ENCODE results near the gene SLC5A6. TPM values are rescaled to one million over a fixed set of nuclear protein-coding genes. Genes with fewer than 3 reads are reported as not detected.

Gene SLC5A6
- total RNA-seq, 1 donor from 2014 or later: 36.2 TPM

DNA sequence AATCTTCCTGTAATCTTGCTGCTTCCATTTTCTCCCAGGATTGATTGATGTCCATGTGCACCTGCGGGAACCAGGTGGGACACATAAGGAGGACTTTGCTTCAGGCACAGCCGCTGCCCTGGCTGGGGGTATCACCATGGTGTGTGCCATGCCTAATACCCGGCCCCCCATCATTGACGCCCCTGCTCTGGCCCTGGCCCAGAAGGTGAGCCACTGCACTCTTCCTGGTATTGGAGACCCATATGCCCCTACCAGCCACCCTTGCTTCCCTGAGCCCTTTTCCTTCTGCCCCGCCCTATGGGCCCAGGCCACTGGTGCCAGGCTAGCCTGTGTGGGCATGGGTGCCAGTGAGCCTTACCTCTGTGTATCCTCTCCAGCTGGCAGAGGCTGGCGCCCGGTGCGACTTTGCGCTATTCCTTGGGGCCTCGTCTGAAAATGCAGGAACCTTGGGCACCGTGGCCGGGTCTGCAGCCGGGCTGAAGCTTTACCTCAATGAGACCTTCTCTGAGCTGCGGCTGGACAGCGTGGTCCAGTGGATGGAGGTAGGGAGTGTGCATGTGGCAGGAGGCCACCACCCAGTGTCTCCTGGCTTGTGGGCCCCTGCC is 25.4 kb upstream of the SLC5A6 start:
- no peak for DNase-seq (ENCODE audit: low read depth)

DNA sequence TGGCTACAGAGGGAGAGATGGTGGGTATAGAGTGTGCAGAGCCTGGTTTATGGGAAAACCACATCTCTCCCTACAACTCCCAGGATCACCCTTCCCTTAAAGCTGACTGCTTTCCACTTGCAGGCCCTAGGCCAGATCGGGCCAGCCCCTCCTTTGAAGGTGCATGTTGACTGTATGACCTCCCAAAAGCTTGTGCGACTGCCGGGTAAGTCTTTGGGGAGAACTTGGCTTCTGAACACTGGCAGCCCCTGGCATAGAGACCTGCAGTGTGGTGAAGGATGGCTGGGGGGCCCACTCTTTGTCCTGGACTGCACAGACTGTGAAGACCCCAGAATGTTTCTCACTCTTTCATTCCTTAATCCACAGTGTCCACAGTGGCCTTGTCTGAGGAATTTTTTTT is 24.6 kb upstream of the SLC5A6 start:
- DNase-seq (ENCODE audit: low read depth): no peak

GRCh38 chr2:27236136-27236535 is 24.1 kb upstream of the SLC5A6 start:
- no peak for DNase-seq (ENCODE audit: low read depth)

GRCh38 chr2:27233341-27233740 is 21.3 kb upstream of the SLC5A6 start:
- no peak for DNase-seq (ENCODE audit: low read depth)

DNA sequence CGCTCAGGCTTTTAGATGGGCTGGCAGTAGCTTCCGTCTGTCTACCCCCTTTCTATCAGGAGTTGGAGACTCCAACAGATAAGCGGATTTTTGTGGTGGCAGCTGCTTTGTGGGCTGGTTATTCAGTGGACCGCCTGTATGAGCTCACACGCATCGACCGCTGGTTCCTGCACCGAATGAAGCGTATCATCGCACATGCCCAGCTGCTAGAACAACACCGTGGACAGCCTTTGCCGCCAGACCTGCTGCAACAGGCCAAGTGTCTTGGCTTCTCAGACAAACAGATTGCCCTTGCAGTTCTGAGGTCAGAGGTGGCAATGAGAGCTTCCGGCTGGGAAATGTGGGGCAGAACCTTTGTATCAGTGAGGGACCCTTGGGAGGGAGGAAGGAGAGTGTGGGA is 19.9 kb upstream of the SLC5A6 start:
- DNase-seq (ENCODE audit: low read depth): peak; percentile 20

DNA sequence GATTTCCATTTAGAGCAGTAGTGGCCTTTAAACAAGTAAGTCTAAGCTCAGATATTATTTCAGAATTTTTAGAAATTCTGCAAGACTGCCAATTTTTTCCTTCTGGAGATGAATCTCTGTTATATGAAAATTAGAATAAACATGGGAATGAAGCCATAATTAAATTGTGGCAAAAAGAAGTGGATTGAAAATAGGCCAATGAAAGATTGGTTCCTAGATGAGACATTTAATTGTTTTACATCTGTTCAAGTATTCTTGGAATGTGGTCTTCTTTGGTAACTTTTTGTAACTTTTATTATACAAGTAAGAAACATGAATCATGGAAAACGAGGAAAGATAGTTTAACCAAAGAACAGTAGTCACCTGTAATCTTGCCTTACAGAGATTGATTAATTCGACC is 15.4 kb upstream of the SLC5A6 start:
- no peak for DNase-seq (ENCODE audit: low read depth)

DNA sequence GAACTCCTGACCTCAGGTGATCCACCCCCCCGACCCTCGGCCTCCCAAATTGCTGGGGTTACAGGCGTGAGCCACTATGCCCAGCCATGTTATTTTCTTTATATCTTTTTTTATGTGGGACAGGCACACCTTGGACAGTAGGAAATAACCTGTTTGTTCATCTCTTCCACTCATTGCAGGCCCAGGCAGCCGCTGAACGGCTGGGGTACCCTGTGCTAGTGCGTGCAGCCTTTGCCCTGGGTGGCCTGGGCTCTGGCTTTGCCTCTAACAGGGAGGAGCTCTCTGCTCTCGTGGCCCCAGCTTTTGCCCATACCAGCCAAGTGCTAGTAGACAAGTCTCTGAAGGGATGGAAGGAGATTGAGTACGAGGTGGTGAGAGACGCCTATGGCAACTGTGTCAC is 13.5 kb upstream of the SLC5A6 start:
- DNase-seq (ENCODE audit: low read depth): no peak

GRCh38 chr2:27223416-27223815 is 11.3 kb upstream of the SLC5A6 start:
- no peak for DNase-seq (ENCODE audit: low read depth)

- DNase-seq (ENCODE audit: low read depth): no peak
These were observed 10.3 kb upstream of the SLC5A6 start for GRCh38 chr2:27222407-27222806.

GRCh38 chr2:27221166-27221565 is 9.1 kb upstream of the SLC5A6 start:
- DNase-seq (ENCODE audit: low read depth): no peak

GRCh38 chr2:27220091-27220490 is 8.0 kb upstream of the SLC5A6 start:
- DNase-seq (ENCODE audit: low read depth): no peak

GRCh38 chr2:27219091-27219490 is 7.0 kb upstream of the SLC5A6 start:
- DNase-seq (ENCODE audit: low read depth): no peak

GRCh38 chr2:27218614-27219013 is 6.5 kb upstream of the SLC5A6 start:
- DNase-seq (ENCODE audit: low read depth): no peak

DNA sequence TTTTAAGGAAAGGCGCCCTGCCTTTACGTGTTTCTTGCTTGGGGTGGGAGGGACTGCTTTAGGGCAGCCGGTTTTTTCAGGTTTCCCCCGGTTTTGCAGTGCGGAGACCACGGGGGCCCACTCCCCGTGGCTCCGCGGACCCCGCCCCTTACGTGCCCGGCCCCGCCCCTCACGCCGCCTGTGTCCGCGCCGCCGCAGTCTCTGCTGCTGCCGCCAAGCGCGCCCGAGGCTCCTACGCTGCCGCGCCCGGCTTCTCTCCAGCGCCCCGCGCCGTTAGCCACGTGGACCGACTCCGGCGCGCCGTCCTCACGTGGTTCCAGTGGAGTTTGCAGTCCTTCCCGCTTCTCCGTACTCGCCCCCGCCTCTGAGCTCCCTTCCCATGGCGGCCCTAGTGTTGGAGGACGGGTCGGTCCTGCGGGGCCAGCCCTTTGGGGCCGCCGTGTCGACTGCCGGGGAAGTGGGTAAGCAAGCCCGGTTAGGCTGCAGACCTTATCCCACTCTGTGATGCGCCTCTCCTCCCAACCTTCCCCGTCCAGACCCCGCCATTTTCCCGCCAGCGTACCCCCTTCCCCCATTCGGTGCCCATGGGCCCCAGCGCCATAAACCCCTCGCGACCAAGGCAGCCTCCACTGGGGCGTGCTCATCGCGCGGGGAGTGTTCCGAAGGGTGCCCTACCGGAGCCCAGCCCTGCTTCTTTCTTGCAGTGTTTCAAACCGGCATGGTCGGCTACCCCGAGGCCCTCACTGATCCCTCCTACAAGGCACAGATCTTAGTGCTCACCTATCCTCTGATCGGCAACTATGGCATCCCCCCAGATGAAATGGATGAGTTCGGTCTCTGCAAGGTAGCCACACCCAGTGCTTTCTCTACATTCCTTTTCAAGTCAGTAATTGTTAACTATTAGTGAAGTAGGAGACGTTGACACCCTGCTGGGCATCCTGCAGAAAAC is 5.4 kb upstream of the SLC5A6 start, which contains the start of gene CAD:
Gene CAD (plus strand): TSS at position 197 of the 949 bp plus-strand sequence. CDS start 183 bp downstream, at position 380.
- peak; percentile 91 for DNase-seq (ENCODE audit: low read depth)

DNA sequence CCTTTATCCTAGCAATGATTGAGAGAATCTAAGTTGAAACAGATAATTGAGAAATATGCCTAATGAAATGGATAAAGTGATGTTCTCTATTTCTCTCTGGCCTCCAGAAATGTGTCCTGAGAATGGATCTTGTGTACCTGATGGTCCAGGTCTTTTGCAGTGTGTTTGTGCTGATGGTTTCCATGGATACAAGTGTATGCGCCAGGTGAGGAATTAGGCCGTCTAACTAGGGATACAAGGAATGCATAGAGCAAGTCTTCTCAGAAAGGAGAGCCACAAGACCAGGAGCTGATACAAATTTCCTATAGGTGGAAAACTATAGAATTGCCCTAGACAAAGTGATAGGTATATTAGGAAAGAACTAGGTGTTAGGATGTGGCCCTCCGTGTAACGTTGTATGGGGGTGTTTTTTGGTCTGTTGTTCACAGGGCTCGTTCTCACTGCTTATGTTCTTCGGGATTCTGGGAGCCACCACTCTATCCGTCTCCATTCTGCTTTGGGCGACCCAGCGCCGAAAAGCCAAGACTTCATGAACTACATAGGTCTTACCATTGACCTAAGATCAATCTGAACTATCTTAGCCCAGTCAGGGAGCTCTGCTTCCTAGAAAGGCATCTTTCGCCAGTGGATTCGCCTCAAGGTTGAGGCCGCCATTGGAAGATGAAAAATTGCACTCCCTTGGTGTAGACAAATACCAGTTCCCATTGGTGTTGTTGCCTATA is 4.5 kb upstream of the SLC5A6 start:
- DNase-seq (ENCODE audit: low read depth): no peak

DNA sequence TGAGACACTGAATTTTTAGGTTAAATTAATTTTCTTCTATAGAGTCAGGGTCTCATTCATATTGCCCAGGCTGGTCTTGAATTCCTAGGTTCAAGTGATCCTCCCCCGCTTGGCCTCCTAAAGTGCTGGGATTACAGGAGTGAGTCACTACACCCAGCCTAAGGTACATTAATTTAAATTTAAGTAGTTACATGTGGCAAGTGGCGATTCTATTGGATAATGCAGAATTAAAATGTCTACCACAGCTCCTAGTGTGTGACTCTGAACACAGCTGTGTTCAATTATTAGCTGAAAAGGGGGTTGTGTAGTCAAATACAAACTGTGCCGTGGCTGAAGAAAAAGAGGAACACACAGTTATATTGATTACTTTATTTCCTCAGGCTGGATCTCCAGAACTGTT is 2.9 kb upstream of the SLC5A6 start:
- DNase-seq (ENCODE audit: low read depth): no peak

- DNase-seq (ENCODE audit: low read depth): peak; percentile 11
These were observed 781 bp upstream of the SLC5A6 start for GRCh38 chr2:27212626-27213471.

GRCh38 chr2:27211241-27211942 is 676 bp downstream of the SLC5A6 start:
- no peak for DNase-seq (ENCODE audit: low read depth)

DNA sequence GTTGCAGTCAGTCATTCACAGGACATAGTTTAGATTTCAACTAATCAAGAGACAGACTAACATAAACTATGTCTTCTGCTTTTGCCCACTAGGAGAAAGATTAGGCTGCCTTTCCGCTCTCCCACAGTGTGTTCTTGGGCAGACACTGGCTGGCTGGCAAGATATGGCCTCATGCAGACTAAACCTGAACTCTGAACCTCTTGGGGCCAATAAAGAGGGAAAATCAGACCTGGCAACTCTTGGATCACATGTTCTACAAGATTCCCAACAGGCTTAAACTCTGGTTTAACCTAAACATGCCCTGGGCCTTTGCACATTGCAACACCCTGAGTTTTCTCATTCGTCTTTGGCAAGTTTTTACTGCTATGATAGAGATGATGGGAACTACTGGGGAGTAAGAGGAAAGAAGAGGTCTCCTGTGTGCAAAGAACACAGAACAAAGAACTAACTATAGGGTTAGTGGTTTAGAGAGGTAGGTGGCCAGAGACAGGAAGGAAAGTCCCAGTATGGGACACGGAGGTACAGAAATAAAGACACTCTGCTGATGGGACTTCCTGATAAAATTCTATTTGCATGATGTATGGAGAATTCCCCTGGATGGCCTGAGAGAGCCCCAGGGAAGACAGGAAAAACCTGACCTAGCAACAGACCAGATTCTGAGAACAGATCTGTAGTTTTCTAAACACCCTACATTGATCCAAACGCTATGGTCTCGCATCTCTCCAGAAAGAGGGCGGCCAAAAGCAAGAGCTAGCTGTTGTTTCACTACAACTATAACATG is 2.3 kb downstream of the SLC5A6 start:
- DNase-seq (ENCODE audit: low read depth): no peak
